Right lobe of liver (tissue), 4 donors: ENCODE results near the gene IREB2.

Experiments
- POLR2A ChIP-seq: fragments of 450-650 bp; IDR thresholded peaks from one replicate; pipeline ENCODE4 v1.6.1; 2017; ENCODE audit warnings: antibody characterized with exemption, mild to moderate bottlenecking
- TF ChIP-seq, protein P1 (sequence below), 4 donors: fragments of 200-600 bp in 3 of 4; fragments of 450-650 bp in 1 of 4; IDR thresholded peaks; one replicate each; pipeline versions ENCODE4 v1.5.1 to v1.8.0; 2016 to 2022; ENCODE audit warnings: antibody characterized with exemption in 4 of 4, mild to moderate bottlenecking in 2 of 4
- donor health status: DM: no; HTN: no; CAD: no.
- donor health status: DM: no; HTN: no; CAD: no.
- donor health status: DM: no; HTN: yes; CAD: no.

DNA sequence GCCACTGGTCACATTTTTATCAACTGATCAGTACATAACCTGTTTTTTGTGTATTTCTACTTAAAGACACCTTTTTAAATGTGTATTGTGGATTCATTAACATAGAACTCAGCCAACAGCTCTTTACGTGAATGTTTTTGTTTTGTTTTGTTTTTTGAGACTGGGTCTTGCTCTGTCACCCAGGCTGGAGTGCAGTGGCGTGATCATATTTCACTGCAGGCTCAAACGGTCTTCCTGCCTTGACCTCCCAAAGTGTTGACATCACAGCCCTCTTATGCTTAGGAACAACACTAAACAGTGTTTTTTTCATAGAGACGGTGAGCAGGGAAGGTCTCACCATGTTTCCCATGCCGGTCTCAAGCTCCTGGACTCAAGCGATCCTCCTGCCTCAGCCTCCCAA lies 112.2 kb downstream of the IREB2 start:
- TF ChIP-seq, protein P1, sequence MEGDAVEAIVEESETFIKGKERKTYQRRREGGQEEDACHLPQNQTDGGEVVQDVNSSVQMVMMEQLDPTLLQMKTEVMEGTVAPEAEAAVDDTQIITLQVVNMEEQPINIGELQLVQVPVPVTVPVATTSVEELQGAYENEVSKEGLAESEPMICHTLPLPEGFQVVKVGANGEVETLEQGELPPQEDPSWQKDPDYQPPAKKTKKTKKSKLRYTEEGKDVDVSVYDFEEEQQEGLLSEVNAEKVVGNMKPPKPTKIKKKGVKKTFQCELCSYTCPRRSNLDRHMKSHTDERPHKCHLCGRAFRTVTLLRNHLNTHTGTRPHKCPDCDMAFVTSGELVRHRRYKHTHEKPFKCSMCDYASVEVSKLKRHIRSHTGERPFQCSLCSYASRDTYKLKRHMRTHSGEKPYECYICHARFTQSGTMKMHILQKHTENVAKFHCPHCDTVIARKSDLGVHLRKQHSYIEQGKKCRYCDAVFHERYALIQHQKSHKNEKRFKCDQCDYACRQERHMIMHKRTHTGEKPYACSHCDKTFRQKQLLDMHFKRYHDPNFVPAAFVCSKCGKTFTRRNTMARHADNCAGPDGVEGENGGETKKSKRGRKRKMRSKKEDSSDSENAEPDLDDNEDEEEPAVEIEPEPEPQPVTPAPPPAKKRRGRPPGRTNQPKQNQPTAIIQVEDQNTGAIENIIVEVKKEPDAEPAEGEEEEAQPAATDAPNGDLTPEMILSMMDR (IDR thresholded peaks at IDR 0.05), result no peak
- no peak for TF ChIP-seq POLR2A
